ENCODE measurements around the gene CTNNBIP1. TPM values are rescaled to one million over a fixed set of nuclear protein-coding genes. Genes with fewer than 3 reads are reported as not detected.

The CTNNBIP1 gene
- total RNA-seq, 4 donors from 2014 or later, result 58.0 to 99.3 (median 75.2) TPM

DNA sequence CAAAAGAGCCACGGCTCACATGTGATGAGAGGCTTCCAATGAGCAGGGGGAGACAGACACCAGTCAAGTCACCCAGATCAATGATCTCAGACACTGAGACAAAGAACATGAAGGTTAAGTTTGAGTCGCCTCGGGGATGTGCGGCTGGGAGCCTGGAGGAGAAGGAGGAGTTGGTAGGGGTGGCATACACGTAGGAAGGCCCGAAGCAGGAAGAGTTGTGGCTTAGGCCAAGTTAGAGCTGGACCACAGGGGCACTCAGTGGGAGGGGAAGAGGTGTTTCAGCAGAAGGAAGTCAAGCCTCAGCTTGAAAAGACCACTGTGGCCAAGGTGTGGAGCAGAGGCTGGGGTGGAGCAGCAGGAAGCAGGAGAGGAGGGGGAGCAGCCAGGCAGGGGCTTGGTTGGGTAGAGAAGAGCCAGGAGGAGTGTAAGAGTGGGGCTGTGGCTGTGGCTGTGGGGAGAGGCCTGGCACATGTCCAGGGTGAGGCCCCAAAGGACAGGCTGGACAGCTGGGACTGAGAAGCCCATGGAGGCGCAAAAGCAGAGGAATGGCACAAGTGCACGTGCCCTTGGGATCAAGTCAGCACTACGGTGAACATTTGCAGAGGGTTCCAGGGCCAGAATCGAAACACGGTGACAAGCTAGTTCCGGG, 27.6 kb downstream of the CTNNBIP1 start:
- intact Hi-C loops (cut with DNase I), result no loop called here
- 85 to 88% methylated on average over 12 of the region's 12 CpGs for WGBS, 2 donors
- H3K9me3 ChIP-seq, result no peaks in the 10 kb centered on the region
- TF ChIP-seq, protein P1, sequence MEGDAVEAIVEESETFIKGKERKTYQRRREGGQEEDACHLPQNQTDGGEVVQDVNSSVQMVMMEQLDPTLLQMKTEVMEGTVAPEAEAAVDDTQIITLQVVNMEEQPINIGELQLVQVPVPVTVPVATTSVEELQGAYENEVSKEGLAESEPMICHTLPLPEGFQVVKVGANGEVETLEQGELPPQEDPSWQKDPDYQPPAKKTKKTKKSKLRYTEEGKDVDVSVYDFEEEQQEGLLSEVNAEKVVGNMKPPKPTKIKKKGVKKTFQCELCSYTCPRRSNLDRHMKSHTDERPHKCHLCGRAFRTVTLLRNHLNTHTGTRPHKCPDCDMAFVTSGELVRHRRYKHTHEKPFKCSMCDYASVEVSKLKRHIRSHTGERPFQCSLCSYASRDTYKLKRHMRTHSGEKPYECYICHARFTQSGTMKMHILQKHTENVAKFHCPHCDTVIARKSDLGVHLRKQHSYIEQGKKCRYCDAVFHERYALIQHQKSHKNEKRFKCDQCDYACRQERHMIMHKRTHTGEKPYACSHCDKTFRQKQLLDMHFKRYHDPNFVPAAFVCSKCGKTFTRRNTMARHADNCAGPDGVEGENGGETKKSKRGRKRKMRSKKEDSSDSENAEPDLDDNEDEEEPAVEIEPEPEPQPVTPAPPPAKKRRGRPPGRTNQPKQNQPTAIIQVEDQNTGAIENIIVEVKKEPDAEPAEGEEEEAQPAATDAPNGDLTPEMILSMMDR (IDR thresholded peaks at IDR 0.05), result no peak
- no peak for TF ChIP-seq POLR2A (IDR thresholded peaks at IDR 0.05)
- no peaks in the 10 kb centered on the region for H3K4me1 ChIP-seq
- H3K36me3 ChIP-seq, result no peaks in the 10 kb centered on the region
- H3K27me3 ChIP-seq, result no peaks in the 10 kb centered on the region
- DNase-seq, result no peak
- no peak overlapping the region for H3K4me3 ChIP-seq (replicated peaks in 1 of 3)
- no peak overlapping the region for H3K27ac ChIP-seq

DNA sequence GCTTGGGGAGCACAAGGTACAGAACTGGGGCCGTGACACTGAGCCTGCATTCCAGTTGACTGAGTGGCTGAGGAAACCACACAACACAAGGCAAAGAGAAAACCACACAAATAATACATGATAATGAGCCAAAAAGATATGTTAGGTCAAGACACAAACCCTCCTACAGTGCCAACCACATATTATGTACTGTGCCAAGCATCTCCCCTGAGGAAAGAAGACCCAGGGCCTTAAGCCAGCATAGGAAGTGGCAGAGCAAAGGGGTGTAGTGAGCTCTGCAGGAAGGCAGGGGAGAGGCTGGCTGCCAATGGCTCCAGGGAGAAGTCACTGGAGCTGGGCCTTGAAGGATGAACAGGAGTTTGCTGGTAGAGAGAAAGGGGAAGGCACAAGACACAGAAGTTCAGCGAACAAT, 28.2 kb downstream of the CTNNBIP1 start:
- H3K36me3 ChIP-seq, result no peaks in the 10 kb centered on the region
- 93 to 94% methylated on average over 2 of the region's 2 CpGs for WGBS, 2 donors
- no peak overlapping the region for H3K4me3 ChIP-seq (replicated peaks in 1 of 3)
- DNase-seq, result no peak
- no peaks in the 10 kb centered on the region for H3K4me1 ChIP-seq
- H3K27me3 ChIP-seq, result no peaks in the 10 kb centered on the region
- TF ChIP-seq POLR2A (IDR thresholded peaks at IDR 0.05), result no peak
- TF ChIP-seq, protein P1 (IDR thresholded peaks at IDR 0.05), result no peak
- H3K9me3 ChIP-seq, result no peaks in the 10 kb centered on the region
- no peak overlapping the region for H3K27ac ChIP-seq
- intact Hi-C loops (cut with DNase I), result no loop called here

DNA sequence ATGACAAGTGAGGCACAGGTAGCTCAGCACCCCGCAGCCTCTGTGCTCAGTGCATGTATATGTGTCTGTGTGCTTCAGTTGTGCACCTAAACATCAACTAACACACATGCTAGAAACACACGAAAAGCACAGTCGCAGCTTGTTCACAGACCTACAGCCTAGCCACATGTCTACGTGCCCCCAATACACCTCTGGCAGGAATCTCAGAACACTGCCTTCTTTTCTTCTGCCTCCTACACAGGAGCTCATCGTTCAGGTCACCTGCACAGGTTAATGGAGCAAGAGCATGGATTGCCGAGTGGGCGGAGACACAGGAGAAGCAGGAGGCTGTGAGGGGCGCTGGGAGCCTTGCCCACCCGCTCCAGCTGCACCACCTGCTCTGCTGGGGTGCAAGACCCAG, 31.7 kb downstream of the CTNNBIP1 start:
- Histone ChIP-seq H3K27ac (no peak overlapping the region), H3K27me3 (no peaks in the 10 kb centered on the region), H3K4me1 (peaks cover 0 to 7% of the 10 kb centered on the region in 2 donors), H3K36me3 (no peaks in the 10 kb centered on the region), H3K4me3 (replicated peaks in 1 of 3) (no peak overlapping the region), H3K9me3 (no peaks in the 10 kb centered on the region)
- no peak for DNase-seq
- no peak for TF ChIP-seq POLR2A (IDR thresholded peaks at IDR 0.05)
- 88 to 97% methylated on average over 9 of the region's 9 CpGs for WGBS, 2 donors
- intact Hi-C loops (cut with DNase I), result no loop called here

DNA sequence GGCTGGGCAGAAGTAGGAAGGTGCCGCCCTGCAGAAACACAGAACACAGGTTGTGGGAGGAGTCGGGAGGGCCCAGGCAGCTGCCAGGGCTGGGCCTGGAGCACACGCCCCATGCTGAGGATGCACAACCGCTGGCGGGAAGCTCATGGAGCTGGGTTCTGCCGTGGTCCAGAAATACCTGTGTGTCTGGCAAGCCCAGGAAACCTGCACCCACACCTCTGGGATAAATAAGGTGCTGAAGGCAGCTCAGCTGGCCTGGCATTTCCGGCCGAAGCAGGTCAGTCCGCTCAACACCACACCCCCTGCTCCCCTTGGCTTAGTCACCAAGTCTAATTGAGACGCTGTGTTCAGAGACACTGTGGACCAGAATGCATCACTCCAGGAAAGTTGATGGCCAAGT, 32.1 kb downstream of the CTNNBIP1 start:
- intact Hi-C loops (cut with DNase I), result no loop called here
- Histone ChIP-seq H3K36me3 (no peaks in the 10 kb centered on the region), H3K27me3 (no peaks in the 10 kb centered on the region), H3K9me3 (no peaks in the 10 kb centered on the region), H3K27ac (no peak overlapping the region), H3K4me3 (replicated peaks in 1 of 3) (no peak overlapping the region), H3K4me1 (peaks cover 0 to 7% of the 10 kb centered on the region in 2 donors)
- WGBS, 2 donors, result 81 to 89% methylated on average over 6 to 10 of the region's 10 CpGs
- TF ChIP-seq, protein P1 (IDR thresholded peaks at IDR 0.05), result no peak
- TF ChIP-seq POLR2A (IDR thresholded peaks at IDR 0.05), result no peak
- no peak for DNase-seq

DNA sequence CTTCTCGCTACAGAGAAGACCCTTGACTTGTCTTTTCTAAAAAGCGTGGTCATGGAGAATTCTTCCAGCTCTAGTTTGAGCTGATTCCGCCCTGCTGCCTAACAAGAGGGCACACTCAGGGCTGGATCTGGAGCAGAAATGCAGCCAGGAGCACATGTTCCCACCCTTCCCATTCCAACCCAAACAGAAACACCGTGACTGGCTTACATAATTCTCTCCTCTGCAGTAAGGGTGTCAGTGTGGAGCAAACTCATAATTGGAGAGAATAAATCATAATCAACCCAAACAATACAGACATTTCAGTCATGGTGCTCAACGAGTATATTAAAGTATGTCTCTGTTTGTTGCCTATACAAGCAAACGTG, 34.5 kb downstream of the CTNNBIP1 start:
- intact Hi-C loops (cut with DNase I), result loop anchor here (2.0 kb wide), 1 partner anchor 65 kb away; no protein-coding TSS in a partner anchor
- 65 to 77% methylated on average over 6 of the region's 6 CpGs for WGBS, 2 donors
- Histone ChIP-seq H3K36me3 (peaks cover 0 to 9% of the 10 kb centered on the region in 2 donors), H3K27me3 (no peaks in the 10 kb centered on the region), H3K4me3 (replicated peaks in 1 of 3) (no peak overlapping the region), H3K4me1 (peaks cover 0 to 7% of the 10 kb centered on the region in 2 donors), H3K27ac (no peak overlapping the region), H3K9me3 (no peaks in the 10 kb centered on the region)
- no peak for TF ChIP-seq POLR2A (IDR thresholded peaks at IDR 0.05)
- TF ChIP-seq, protein P1 (IDR thresholded peaks at IDR 0.05), result no peak
- DNase-seq, result no peak
